GM12874 (cell line): ENCODE measurements around the gene SPIRE1.

ENCODE experiments used
- TF ChIP-seq, protein P1 (sequence below): IDR thresholded peaks from 2 replicates; pipeline ENCODE4 v1.5.1; 2011; ENCODE audit warnings: low read depth, mild to moderate bottlenecking, control low read depth, low read length, moderate library complexity; ENCODE audit not compliant: insufficient read depth

The SPIRE1 gene

DNA sequence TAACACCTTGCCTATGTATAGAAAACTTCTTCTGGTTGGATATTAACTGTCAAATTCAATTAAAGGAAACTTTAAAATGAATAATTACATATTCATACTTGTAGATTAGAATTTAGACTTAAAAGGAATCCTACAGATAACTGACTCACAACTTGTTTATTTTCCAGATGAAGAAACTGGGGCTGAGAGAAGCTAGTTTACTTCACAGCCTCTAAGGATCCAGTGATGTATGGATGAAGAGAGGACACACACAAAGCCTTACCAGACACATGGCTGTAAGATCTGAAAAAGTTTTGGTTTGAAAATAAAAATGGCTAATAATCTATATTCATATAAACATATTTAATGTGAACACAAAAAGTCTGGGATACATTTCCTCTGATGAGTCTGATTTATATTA lies 177.9 kb downstream of the SPIRE1 start:
- TF ChIP-seq, protein P1, sequence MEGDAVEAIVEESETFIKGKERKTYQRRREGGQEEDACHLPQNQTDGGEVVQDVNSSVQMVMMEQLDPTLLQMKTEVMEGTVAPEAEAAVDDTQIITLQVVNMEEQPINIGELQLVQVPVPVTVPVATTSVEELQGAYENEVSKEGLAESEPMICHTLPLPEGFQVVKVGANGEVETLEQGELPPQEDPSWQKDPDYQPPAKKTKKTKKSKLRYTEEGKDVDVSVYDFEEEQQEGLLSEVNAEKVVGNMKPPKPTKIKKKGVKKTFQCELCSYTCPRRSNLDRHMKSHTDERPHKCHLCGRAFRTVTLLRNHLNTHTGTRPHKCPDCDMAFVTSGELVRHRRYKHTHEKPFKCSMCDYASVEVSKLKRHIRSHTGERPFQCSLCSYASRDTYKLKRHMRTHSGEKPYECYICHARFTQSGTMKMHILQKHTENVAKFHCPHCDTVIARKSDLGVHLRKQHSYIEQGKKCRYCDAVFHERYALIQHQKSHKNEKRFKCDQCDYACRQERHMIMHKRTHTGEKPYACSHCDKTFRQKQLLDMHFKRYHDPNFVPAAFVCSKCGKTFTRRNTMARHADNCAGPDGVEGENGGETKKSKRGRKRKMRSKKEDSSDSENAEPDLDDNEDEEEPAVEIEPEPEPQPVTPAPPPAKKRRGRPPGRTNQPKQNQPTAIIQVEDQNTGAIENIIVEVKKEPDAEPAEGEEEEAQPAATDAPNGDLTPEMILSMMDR: no peak

DNA sequence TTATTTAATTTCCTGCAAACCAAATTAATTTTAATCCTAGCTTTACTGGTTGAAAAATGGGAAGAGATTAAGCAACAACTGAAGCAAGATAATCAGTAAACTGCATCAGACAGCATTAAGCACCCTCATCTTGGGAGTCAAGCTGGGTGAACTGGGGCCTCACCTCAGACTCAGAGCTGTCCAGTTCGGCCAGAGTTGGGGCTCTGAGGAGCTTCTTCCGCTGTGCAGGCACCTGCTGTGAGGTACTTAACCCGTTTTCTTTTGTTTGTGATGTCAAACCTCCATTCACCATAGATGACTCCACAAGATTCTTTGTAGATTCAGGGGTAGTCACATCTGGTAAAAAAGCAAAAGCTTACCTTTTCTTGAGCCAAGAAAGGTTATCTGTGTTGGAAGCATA lies 178.4 kb downstream of the SPIRE1 start:
- TF ChIP-seq, protein P1: no peak

DNA sequence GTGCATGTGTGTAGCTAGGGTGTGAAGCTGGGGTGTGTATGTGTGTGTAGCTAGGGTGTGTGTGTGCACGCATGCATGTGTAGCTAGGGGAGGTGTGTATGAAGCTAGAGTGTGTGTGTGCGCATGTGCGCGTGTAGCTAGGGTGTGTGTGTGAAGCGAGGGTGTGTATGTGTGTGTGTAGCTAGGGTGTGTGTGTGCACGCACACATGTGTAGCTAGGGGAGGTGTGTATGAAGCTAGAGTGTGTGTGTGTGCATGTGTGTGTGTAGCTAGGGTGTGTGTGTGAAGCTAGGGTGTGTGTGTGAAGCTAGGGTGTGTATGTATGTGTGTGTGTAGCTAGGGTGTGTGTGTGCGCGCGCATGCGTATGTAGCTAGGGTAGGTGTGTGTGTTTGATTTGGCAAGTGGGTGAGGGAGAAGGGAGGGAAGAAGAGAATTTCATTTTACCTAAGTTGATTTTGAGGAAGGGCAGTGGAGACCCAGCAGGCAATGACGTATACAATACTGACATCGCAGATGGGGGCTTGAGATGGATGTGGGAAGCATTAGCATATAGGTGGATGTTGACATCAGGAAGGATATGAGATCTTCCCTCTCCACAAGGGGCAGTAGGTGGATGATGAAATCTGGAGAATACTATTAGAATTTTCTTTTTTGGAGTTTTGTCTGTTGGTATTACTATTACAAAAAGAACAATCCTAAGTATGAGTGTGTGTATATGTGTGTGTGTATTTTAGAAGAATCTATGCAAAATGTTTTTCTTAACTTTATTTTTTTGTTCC lies 179.4 kb downstream of the SPIRE1 start:
- TF ChIP-seq, protein P1: no peak

DNA sequence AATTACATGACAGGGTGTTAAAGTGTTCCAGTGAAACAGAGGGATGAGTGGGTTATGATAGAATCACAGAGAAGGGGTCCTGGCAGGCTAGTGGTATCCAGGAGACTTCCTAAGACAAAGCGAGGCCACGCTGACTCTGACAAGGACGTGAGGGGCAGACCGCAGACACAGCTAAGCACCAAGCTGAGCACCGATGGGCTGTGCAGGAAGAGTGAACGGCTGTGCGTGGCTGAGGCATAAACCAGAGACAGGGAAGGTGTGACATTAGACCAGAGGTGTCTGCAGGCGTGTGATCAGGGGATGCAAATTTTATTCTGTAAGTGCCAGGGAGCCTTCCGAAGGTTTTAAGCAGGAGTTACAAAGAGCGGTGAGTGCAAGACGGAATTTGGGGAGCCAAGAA lies 180.3 kb downstream of the SPIRE1 start:
- TF ChIP-seq, protein P1: no peak

DNA sequence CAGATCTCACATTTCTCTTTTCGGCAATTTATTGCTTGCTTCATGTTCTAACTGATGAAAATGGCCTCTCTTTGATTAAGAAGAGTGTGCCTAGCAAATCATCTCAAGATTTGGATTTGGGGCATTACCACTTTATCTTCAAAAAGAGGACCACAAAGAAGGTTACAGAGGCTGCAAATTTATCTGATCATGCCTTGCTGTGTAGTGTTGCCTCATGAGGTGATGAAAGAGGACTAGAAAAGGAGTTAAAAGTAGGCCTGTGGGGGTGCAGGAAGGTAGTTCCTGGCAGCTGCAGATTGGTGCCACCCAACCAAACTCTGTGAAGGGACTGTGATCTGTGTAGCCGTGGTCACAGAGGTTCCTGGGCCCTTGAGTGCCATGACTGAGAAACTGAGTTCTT lies 181.0 kb downstream of the SPIRE1 start:
- TF ChIP-seq, protein P1: no peak

DNA sequence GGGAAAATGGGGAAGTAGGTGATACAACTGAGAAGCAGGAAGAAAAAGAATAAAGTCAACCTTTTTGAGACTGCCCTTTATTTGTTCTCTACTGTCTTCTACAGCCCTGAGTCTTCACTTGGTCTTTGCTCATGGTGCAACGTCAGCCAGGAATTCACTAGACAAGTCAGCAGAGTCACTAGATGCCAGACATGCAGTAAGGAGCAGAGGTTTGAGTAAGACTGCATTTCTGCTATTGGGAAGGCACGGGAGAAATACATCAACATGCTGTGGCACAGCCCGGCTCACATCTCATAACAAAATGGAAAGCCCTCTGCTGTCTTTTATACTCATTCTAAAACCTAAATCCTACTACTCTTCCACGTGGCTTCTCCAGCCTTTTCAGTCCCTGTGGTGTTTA lies 183.0 kb downstream of the SPIRE1 start:
- TF ChIP-seq, protein P1: no peak

DNA sequence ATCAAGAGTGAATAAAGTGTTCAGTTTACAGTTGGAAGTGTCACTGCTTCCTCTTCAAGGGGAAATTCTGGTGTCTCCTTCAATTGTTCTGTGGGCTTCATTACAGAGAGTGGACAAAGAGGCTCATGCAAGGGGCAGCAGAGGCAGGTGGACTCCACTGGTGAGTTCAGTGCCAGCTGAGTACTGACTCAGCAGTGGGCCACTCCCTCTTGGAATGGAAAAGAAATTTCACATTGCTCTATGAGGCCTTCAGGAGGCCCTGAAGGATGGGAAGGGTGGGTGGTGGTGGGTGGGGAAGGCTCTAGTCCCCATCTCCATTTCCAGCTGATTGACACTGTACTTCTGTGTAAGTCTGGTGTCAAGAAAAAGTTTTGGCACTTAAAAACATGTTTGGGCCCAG lies 183.8 kb downstream of the SPIRE1 start:
- TF ChIP-seq, protein P1: no peak
